ENCODE data around the gene PAQR5. TPM values are rescaled to one million over a fixed set of nuclear protein-coding genes. Genes with fewer than 3 reads are reported as not detected.

Gene PAQR5
- total RNA-seq, 1 experiment from 2014 or later: 34.0 TPM

- CTCF ChIA-PET: no interaction called here
Observed at GRCh38 chr15:69410248-69410874, 111.6 kb downstream of the PAQR5 start.

More at GRCh38 chr15:69410248-69410874, 111.6 kb downstream of the PAQR5 start:
- BruUV-seq (replicated peaks): no TSS peak
- Histone ChIP-seq H3K36me3 (ENCODE audit: control insufficient read depth in 1 of 2, insufficient read depth in 2 of 2, low read length in 2 of 2) (peaks cover 0 to 2% of the 10 kb centered on the region in 2 experiments; a peak in 1 of 4 replicates), H3K9me3 (ENCODE audit: control insufficient read depth in 1 of 2, insufficient read depth in 1 of 2, low read depth in 1 of 2, low read length in 2 of 2) (no peaks in the 10 kb centered on the region), H3K9ac (ENCODE audit: low read length) (no peak overlapping the region), H3K27me3 (ENCODE audit: insufficient read depth, low read length) (no peaks in the 10 kb centered on the region), H3K79me2 (ENCODE audit: insufficient read depth, low read length) (peaks cover 16% of the 10 kb centered on the region), H3K27ac (ENCODE audit: low read depth, low read length) (no peak overlapping the region), H3K4me3 (replicated peaks in 1 of 2; ENCODE audit: low read depth in 1 of 2, low read length in 2 of 2) (no peak overlapping the region), H2AFZ (ENCODE audit: low read depth, low read length, poor library complexity, severe bottlenecking) (no peak overlapping the region), H3K4me1 (ENCODE audit: control insufficient read depth in 1 of 2, insufficient read depth in 2 of 2, low read length in 2 of 2) (peaks cover 0 to 19% of the 10 kb centered on the region in 2 experiments; a peak in 3 of 4 replicates), H4K20me1 (ENCODE audit: insufficient read depth) (no peaks in the 10 kb centered on the region), H3K9me2 (ENCODE audit: insufficient read depth) (no peaks in the 10 kb centered on the region), H3K4me2 (ENCODE audit: low read length) (no peak overlapping the region)
- peak; percentile 58 for ATAC-seq
- ChIA-PET RAD21 (ENCODE audit: low non-redundant PET in 1 of 2, low total read pairs in 2 of 2, uncharacterized antibody in 2 of 2, unreplicated experiment in 2 of 2) (no interaction called here), POLR2A (no interaction called here)
- DNase-seq (ENCODE audit: low read depth, low spot score): peak; percentile 22
- intact Hi-C loops (cut with micrococcal nuclease): loop anchor here (1.0 kb wide), 1 partner anchor 351 kb away; no protein-coding TSS in a partner anchor
- TF ChIP-seq CTCF (IDR thresholded peaks at IDR 0.05 in 2 of 3, conservative IDR thresholded peaks at IDR 0.05 in 1 of 3; ENCODE audit: borderline replicate concordance in 1 of 3, insufficient read depth in 1 of 3, low read depth in 2 of 3, low read length in 2 of 3) (peak; percentile 40 to 61 (median 61); a peak in 5 of 6 replicates), SRF (IDR thresholded peaks at IDR 0.05; ENCODE audit: low read depth) (peak; percentile 74), EZH2phosphoT487 (IDR thresholded peaks at IDR 0.05; ENCODE audit: borderline replicate concordance) (no peak), RAD21 (IDR thresholded peaks at IDR 0.05; ENCODE audit: low read depth) (peak; percentile 72)

Measured in HCT116 (cell line).